BJ (cell line): ENCODE data around the gene NOS1AP. TPM values are rescaled to one million over a fixed set of nuclear protein-coding genes. Genes with fewer than 3 reads are reported as not detected.

ENCODE experiments used
- CTCF ChIA-PET: fragments of 350-600 bp; formaldehyde crosslinking; extraction: SDS; loops from one replicate; lab custom pipeline; 2021; ENCODE audit warnings: antibody characterized with exemption, inconsistent platforms; lab: Yijun Ruan, JAX
- POLR2A ChIA-PET: fragments of 300-600 bp; sonication (Branson Sonifier 250); formaldehyde crosslinking; extraction: SDS; loops from one replicate; lab custom pipeline; 2021; ENCODE audit warnings: antibody characterized with exemption; lab: Charles Lee
- DNase-seq: peaks from one replicate; pipeline ENCODE4 v3.0.0-alpha.2; 2011; ENCODE audit warnings: low read depth
- H3K27me3 ChIP-seq: 2 replicates; pipeline ENCODE4 v1.6.0; 2011; ENCODE audit warnings: low read length; ENCODE audit not compliant: control insufficient read depth, insufficient read depth
- H3K36me3 ChIP-seq: 2 replicates; pipeline ENCODE4 v1.5.1; 2011; ENCODE audit warnings: low read length; ENCODE audit not compliant: control insufficient read depth, insufficient read depth
- H3K4me3 ChIP-seq: 2 replicates; pipeline ENCODE4 v1.5.1; 2011; ENCODE audit warnings: low read depth, mild to moderate bottlenecking, control low read depth, low read length
- CTCF ChIP-seq: IDR thresholded peaks from 2 replicates; pipeline ENCODE4 v1.5.1; 2011; ENCODE audit warnings: low read depth, mild to moderate bottlenecking, control low read depth, inconsistent platforms, low read length, moderate library complexity; ENCODE audit not compliant: insufficient read depth
- polyA plus RNA-seq: library from polyadenylated mRNA; depleted of rRNA; stranded (reverse); fragments of >200 nt; gene quantifications from 2 replicates; pipeline ENCODE4 v1.2.3, GENCODE V29; 2011

The NOS1AP gene
- polyA plus RNA-seq, 1 experiment: 0.50 TPM

- ChIA-PET POLR2A (interaction anchor here (0.8 kb wide), 1 partner anchor 20 kb away, joined by 6 read pairs; no protein-coding TSS in a partner anchor), CTCF (interaction anchor here (0.9 to 3.9 kb wide), 32 partner anchors 11 to 274 kb away, joined by 3 to 33 read pairs (median 4); partner anchors contain the start of gene DUSP12)
- Histone ChIP-seq H3K4me3 (peak within 1 kb of the TSS; percentile 53), H3K27me3 (no peaks in the 10 kb centered on the region; the same call in 1 of the 2 replicates), H3K36me3 (no peaks in the 10 kb centered on the region)
- DNase-seq: peak; percentile 55
- TF ChIP-seq CTCF: peak; percentile 51
These were observed 45.7 kb upstream of the NOS1AP start, which contains the start of gene OLFML2B for GRCh38 chr1:162023547-162024501. Gene OLFML2B, minus strand, starts transcription at chr1:162023869. Its CDS starts 439 bp downstream, at chr1:162023430.

- no peak for TF ChIP-seq CTCF
- H3K27me3 ChIP-seq: no peaks in the 10 kb centered on the region; the same call in 1 of the 2 replicates
- POLR2A ChIA-PET: no interaction called here
- no peaks in the 10 kb centered on the region for H3K36me3 ChIP-seq
- CTCF ChIA-PET: interaction anchor here (2.6 to 3.9 kb wide), 2 partner anchors 12 to 162 kb away, joined by 16 to 26 read pairs; no protein-coding TSS in a partner anchor
- no peak overlapping the region for H3K4me3 ChIP-seq
- no peak for DNase-seq
These were observed 44.0 kb upstream of the NOS1AP start for GRCh38 chr1:162025541-162025940.

GRCh38 chr1:162026881-162027280, 42.6 kb upstream of the NOS1AP start:
- CTCF ChIA-PET: interaction anchor here (1.5 to 2.8 kb wide), 2 partner anchors 162 to 234 kb away, joined by 9 read pairs; no protein-coding TSS in a partner anchor

GRCh38 chr1:162028726-162029125, 40.8 kb upstream of the NOS1AP start:
- Histone ChIP-seq H3K36me3 (no peaks in the 10 kb centered on the region), H3K4me3 (no peak overlapping the region), H3K27me3 (peaks cover 2% of the 10 kb centered on the region; the same call in 1 of the 2 replicates)
- ChIA-PET POLR2A (no interaction called here), CTCF (interaction anchor here (0.9 to 2.8 kb wide), 3 partner anchors 8 to 236 kb away, joined by 3 to 9 read pairs (median 5); no protein-coding TSS in a partner anchor)
- TF ChIP-seq CTCF: no peak
- no peak for DNase-seq

More at GRCh38 chr1:162026881-162027280, 42.6 kb upstream of the NOS1AP start:
- Histone ChIP-seq H3K36me3 (no peaks in the 10 kb centered on the region), H3K4me3 (no peak overlapping the region), H3K27me3 (peaks cover 2% of the 10 kb centered on the region)
- POLR2A ChIA-PET: interaction anchor here (0.5 kb wide), 1 partner anchor 201 kb away, joined by 3 read pairs; no protein-coding TSS in a partner anchor
- DNase-seq: no peak
- TF ChIP-seq CTCF: no peak

GRCh38 chr1:162029157-162029556, 40.3 kb upstream of the NOS1AP start:
- TF ChIP-seq CTCF: no peak
- CTCF ChIA-PET: interaction anchor here (2.8 kb wide), 1 partner anchor 165 kb away, joined by 9 read pairs; no protein-coding TSS in a partner anchor
- POLR2A ChIA-PET: no interaction called here
- H3K4me3 ChIP-seq: no peak overlapping the region
- DNase-seq: no peak
- H3K36me3 ChIP-seq: no peaks in the 10 kb centered on the region
- H3K27me3 ChIP-seq: peaks cover 2% of the 10 kb centered on the region; the same call in 1 of the 2 replicates
